Heart right ventricle (tissue), 16 donors: ENCODE measurements around the gene XRCC4. TPM values are rescaled to one million over a fixed set of nuclear protein-coding genes. Genes with fewer than 3 reads are reported as not detected.

ENCODE experiments used
- ATAC-seq, 8 donors: fragments of 200-7000 bp; cut with Tn5 transposase; one replicate each; pipeline ENCODE4 v1.9.1; 2020; ENCODE audit warnings: mild to moderate bottlenecking in 8 of 8, moderate library complexity in 8 of 8, moderate number of reproducible peaks in 1 of 8
- DNase-seq, 2 donors: peaks; one replicate each; pipeline ENCODE4 v3.0.0-alpha.2; 2020
- H3K27ac ChIP-seq, 10 donors: fragments of 200-600 bp; sonication (generic) in 2 of 10; one replicate each; pipeline versions ENCODE4 v1.5.0 to v1.8.0; 2020 to 2022; ENCODE audit warnings: mild to moderate bottlenecking in 3 of 10
- H3K27me3 ChIP-seq, 7 donors: fragments of 200-600 bp; one replicate each; pipeline ENCODE4 v1.8.0; 2021 to 2022; ENCODE audit warnings: mild to moderate bottlenecking in 2 of 7
- H3K36me3 ChIP-seq, 9 donors: fragments of 200-600 bp; sonication (generic) in 1 of 9; one replicate each; pipeline versions ENCODE4 v1.5.0 to v1.8.0; 2020 to 2022; ENCODE audit warnings: mild to moderate bottlenecking in 2 of 9
- H3K4me1 ChIP-seq, 9 donors: fragments of 200-600 bp; sonication (generic) in 1 of 9; one replicate each; pipeline versions ENCODE4 v1.5.0 to v1.8.0; 2020 to 2022; ENCODE audit warnings: mild to moderate bottlenecking in 4 of 9
- H3K4me3 ChIP-seq, 10 donors: fragments of 200-600 bp; sonication (generic) in 2 of 10; one replicate each; pipeline versions ENCODE4 v1.5.0 to v1.8.0; 2020 to 2022; ENCODE audit warnings: mild to moderate bottlenecking in 7 of 10, moderate library complexity in 2 of 10
- H3K9me3 ChIP-seq, 11 donors: fragments of 200-600 bp in 10 of 11; sonication (generic) in 2 of 11; one replicate each; pipeline versions ENCODE4 v1.5.0 to v1.8.0; 2013 to 2022; ENCODE audit warnings: mild to moderate bottlenecking in 2 of 11, control low read depth in 1 of 11, moderate library complexity in 1 of 11
- WGBS, 2 donors: extraction: QIAGEN DNeasy Blood & Tissue Kit; methylation state at CpG; one replicate each; pipeline ENCODE4 v1.1.7; 2013; ENCODE audit warnings: inconsistent platforms in 1 of 2; 5-methylcytosine and 5-hydroxymethylcytosine counted together
- intact Hi-C, 10 donors: fragments of 100-400 bp; cut with DNase I; formaldehyde crosslinking; loops; one replicate each; pipeline versions ENCODE4 v1.11.1 to v1.14.2; 2022
- polyA plus RNA-seq, 2 donors: library from polyadenylated mRNA; stranded (reverse); fragments of 200-250 nt; gene quantifications; one replicate each; pipeline ENCODE4 v1.2.3, GENCODE V29; 2013
- total RNA-seq, 10 donors: library from RNA; stranded (reverse); fragmentation: NEBNext Ultra II Directional in 3 of 10; extraction: Animal tissue kit (Norgen Biotek cat#: 25700) in 3 of 10; gene quantifications; one replicate each; pipeline versions ENCODE4 v1.2.1 to v1.2.4, GENCODE V29; 2021 to 2023
- TF ChIP-seq, protein P1 (sequence below), 9 donors: fragments of 200-600 bp; sonication (generic) in 2 of 9; IDR thresholded peaks; one replicate each; pipeline versions ENCODE4 v1.5.0 to v1.8.0; 2021 to 2022; ENCODE audit warnings: antibody characterized with exemption in 9 of 9, mild to moderate bottlenecking in 5 of 9, moderate library complexity in 1 of 9
- donor health status: Arrhythmogenic right ventricular cardiomyopathy.
- donor health status: ischemic (EF 13 %, LVEDD 7.1; RV severe dilation, severe dysfunction).
- donor health status: healthy with polysubstance abuse.
- donor health status: DM: no; HTN: yes; CAD: no.
- donor health status: DM: no; HTN: no; CAD: no.
- donor health status: ischemic (EF 25% LVEDD 6.9; RV normal size, moderate dysfunction).
- donor health status: ischemic (EF 25% LVEDD 5.7; RV mildly dilated, moderate dysfunction).
- donor health status: healthy.
- donor health status: DM: yes; HTN: yes; CAD: no.
- donor health status: Ischemic cardiomyopathy.
- donor health status: ischemic (EF 35%, LVEDD 5.7; RV mildly dilated, moderate dysfunction).
- donor health status: nonischemic (EF 11% LVEDD 7.7; RV severe dilation, severe dysfunction).
- donor health status: DM: yes; HTN: yes; CAD: no.
- donor health status: PGD.
- donor health status: ischemic (EF 29% LVEDD 5.4; RV normal size, mild dysfunction).
- donor health status: nonischemic (EF 23%, LVEDD 6.1; RV moderate dilation, normal function).

Gene XRCC4
- total and polyA plus RNA-seq, 12 donors: 3.6 to 14.4 (median 6.8) TPM

GRCh38 chr5:83092619-83093018 is 15.3 kb downstream of the XRCC4 start:
- WGBS, 2 donors: 97 to 99% methylated on average over 2 of the region's 2 CpGs
- H3K36me3 ChIP-seq: no peaks in the 10 kb centered on the region
- TF ChIP-seq, protein P1, sequence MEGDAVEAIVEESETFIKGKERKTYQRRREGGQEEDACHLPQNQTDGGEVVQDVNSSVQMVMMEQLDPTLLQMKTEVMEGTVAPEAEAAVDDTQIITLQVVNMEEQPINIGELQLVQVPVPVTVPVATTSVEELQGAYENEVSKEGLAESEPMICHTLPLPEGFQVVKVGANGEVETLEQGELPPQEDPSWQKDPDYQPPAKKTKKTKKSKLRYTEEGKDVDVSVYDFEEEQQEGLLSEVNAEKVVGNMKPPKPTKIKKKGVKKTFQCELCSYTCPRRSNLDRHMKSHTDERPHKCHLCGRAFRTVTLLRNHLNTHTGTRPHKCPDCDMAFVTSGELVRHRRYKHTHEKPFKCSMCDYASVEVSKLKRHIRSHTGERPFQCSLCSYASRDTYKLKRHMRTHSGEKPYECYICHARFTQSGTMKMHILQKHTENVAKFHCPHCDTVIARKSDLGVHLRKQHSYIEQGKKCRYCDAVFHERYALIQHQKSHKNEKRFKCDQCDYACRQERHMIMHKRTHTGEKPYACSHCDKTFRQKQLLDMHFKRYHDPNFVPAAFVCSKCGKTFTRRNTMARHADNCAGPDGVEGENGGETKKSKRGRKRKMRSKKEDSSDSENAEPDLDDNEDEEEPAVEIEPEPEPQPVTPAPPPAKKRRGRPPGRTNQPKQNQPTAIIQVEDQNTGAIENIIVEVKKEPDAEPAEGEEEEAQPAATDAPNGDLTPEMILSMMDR (IDR thresholded peaks at IDR 0.05): no peak
- no peak overlapping the region for H3K4me3 ChIP-seq
- peaks cover 0 to 40% (median 15%) of the 10 kb centered on the region in 11 donors for H3K9me3 ChIP-seq
- no peak for ATAC-seq
- intact Hi-C loops: loop anchor here in 1 of 10 donors (10.0 kb wide), 1 partner anchor 312 kb away; no protein-coding TSS in a partner anchor
- H3K27me3 ChIP-seq: no peaks in the 10 kb centered on the region
- H3K4me1 ChIP-seq: peaks cover 0 to 9% (median 0%) of the 10 kb centered on the region in 9 donors
- no peak for DNase-seq
- H3K27ac ChIP-seq: no peak overlapping the region

- Histone ChIP-seq H3K4me1 (peaks cover 0 to 16% (median 6%) of the 10 kb centered on the region in 9 donors), H3K36me3 (no peaks in the 10 kb centered on the region), H3K27me3 (no peaks in the 10 kb centered on the region), H3K9me3 (peaks cover 0 to 40% (median 15%) of the 10 kb centered on the region in 11 donors), H3K27ac (no peak overlapping the region), H3K4me3 (no peak overlapping the region)
- DNase-seq (no peak), ATAC-seq (no peak)
- WGBS, 2 donors: 97% methylated on average over 4 of the region's 4 CpGs
- intact Hi-C loops: loop anchor here in 1 of 10 donors (10.0 kb wide), 1 partner anchor 311 kb away; no protein-coding TSS in a partner anchor
- TF ChIP-seq, protein P1 (IDR thresholded peaks at IDR 0.05): no peak
Measured at GRCh38 chr5:83093692-83094091, 16.3 kb downstream of the XRCC4 start.

- TF ChIP-seq, protein P1 (IDR thresholded peaks at IDR 0.05): no peak
- Histone ChIP-seq H3K4me3 (no peak overlapping the region), H3K27ac (peak overlapping the region in 1 of 10 donors; percentile 11), H3K9me3 (peaks cover 0 to 40% (median 15%) of the 10 kb centered on the region in 11 donors), H3K4me1 (peaks cover 0 to 26% (median 13%) of the 10 kb centered on the region in 9 donors), H3K27me3 (no peaks in the 10 kb centered on the region), H3K36me3 (no peaks in the 10 kb centered on the region)
- DNase-seq (no peak), ATAC-seq (peak in 1 of 8 donors; percentile 9)
- 81 to 84% methylated on average over 3 of the region's 3 CpGs for WGBS, 2 donors
- intact Hi-C loops: loop anchor here in 1 of 10 donors (10.0 kb wide), 1 partner anchor 309 kb away; no protein-coding TSS in a partner anchor
Measured at GRCh38 chr5:83095163-83095956, 18.0 kb downstream of the XRCC4 start.

DNA sequence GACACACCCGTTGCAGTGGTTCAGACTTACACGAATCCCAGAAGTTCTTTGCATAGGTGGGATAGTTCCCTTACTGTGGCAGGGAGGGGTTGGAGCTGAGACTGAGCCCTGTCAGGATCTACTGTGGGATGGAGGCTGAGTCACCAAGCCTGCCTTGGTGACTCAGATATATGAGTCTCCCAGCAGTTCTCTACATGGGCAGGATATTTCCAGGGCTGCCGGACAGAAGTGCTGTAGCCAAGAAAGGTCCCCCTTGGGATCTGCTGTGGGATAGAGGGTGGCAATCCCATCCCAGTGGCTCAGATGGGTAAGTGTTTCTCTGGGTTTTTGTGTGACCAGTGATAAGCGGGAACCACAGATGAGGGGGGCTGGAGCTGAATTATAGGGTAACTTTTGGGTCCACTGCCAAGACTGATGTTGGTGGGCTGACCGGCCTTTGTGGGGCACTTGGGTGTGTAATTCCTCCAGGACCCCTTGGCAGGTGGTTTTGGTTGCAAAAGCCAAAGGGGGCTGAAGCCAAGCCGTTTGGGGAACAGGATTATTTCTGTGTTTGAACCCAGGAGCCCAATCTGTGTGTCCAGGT is 18.7 kb downstream of the XRCC4 start:
- DNase-seq (no peak), ATAC-seq (peak in 7 of 8 donors; percentile 14 to 90 (median 63))
- whole genome bisulfite sequencing, 2 donors: 70 to 82% methylated on average over 6 of the region's 6 CpGs
- peak overlapping the region in 1 of 10 donors; percentile 11 for H3K27ac ChIP-seq
- peaks cover 0 to 26% (median 13%) of the 10 kb centered on the region in 9 donors for H3K4me1 ChIP-seq
- no peak overlapping the region for H3K4me3 ChIP-seq
- intact Hi-C loops: loop anchor here in 1 of 10 donors (10.0 kb wide), 1 partner anchor 309 kb away; no protein-coding TSS in a partner anchor
- no peaks in the 10 kb centered on the region for H3K27me3 ChIP-seq
- H3K36me3 ChIP-seq: no peaks in the 10 kb centered on the region
- H3K9me3 ChIP-seq: peaks cover 0 to 38% (median 15%) of the 10 kb centered on the region in 11 donors
- TF ChIP-seq, protein P1 (IDR thresholded peaks at IDR 0.05): no peak
